T-helper 17 cell (primary cell): ENCODE measurements around the gene EMILIN1. TPM values are rescaled to one million over a fixed set of nuclear protein-coding genes. Genes with fewer than 3 reads are reported as not detected.

Source experiments
- ATAC-seq: fragments of 150-1000 bp; cut with Tn5 transposase; 2 replicates; pipeline ENCODE4 v1.10.0; 2021; ENCODE audit warnings: mild to moderate bottlenecking, moderate library complexity
- DNase-seq, 3 donors: peaks; one replicate each; pipeline versions ENCODE4 v3.0.0 to v3.0.0-alpha.2; 2020 to 2021
- H3K9me3 ChIP-seq: one replicate; pipeline ENCODE4 v1.7.0; 2013; ENCODE audit warnings: low read length, mild to moderate bottlenecking; ENCODE audit not compliant: control insufficient read depth, poor library complexity, severe bottlenecking
- H3K27ac Mint-ChIP-seq: one replicate; pipeline ENCODE4 v1.8.0; 2022; ENCODE audit warnings: mild to moderate bottlenecking, moderate library complexity, mixed read lengths
- H3K27me3 Mint-ChIP-seq: one replicate; pipeline ENCODE4 v1.8.0; 2022; ENCODE audit warnings: mixed read lengths
- H3K36me3 Mint-ChIP-seq: one replicate; pipeline ENCODE4 v1.8.0; 2022; ENCODE audit warnings: low read depth, mixed read lengths
- H3K4me1 Mint-ChIP-seq: one replicate; pipeline ENCODE4 v1.8.0; 2022; ENCODE audit warnings: mild to moderate bottlenecking, mixed read lengths
- H3K4me3 Mint-ChIP-seq: one replicate; pipeline ENCODE4 v1.8.0; 2022; ENCODE audit warnings: mild to moderate bottlenecking, moderate library complexity, mixed read lengths
- total RNA-seq, 4 donors: library from RNA in 2 of 4; stranded (reverse) in 2 of 4; gene quantifications; one replicate each; pipeline ENCODE4 v1.2.3 and lab custom pipeline; 2022 to 2026

The EMILIN1 gene
- total RNA-seq, 2 donors from 2014 or later: 0.32 to 1.7 TPM

- DNase-seq (no peak), ATAC-seq (no peak)
- H3K4me1 Mint-ChIP-seq: peaks cover 12% of the 10 kb centered on the region
- H3K36me3 Mint-ChIP-seq: no peaks in the 10 kb centered on the region
- no peaks in the 10 kb centered on the region for H3K9me3 ChIP-seq
- H3K4me3 Mint-ChIP-seq: no peak overlapping the region
- no peak overlapping the region for H3K27ac Mint-ChIP-seq
- peaks cover 25% of the 10 kb centered on the region for H3K27me3 Mint-ChIP-seq
Observed at GRCh38 chr2:27121906-27122305, 43.5 kb downstream of the EMILIN1 start.

GRCh38 chr2:27122791-27123190, 44.4 kb downstream of the EMILIN1 start:
- H3K4me3 Mint-ChIP-seq: peak overlapping the region; percentile 91
- H3K27ac Mint-ChIP-seq: peak overlapping the region; percentile 86
- H3K4me1 Mint-ChIP-seq: peaks cover 12% of the 10 kb centered on the region
- DNase-seq: no peak
- no peaks in the 10 kb centered on the region for H3K36me3 Mint-ChIP-seq
- peaks cover 20% of the 10 kb centered on the region for H3K27me3 Mint-ChIP-seq
- ATAC-seq: no peak
- H3K9me3 ChIP-seq: no peaks in the 10 kb centered on the region

- ATAC-seq (peak; percentile 85), DNase-seq (peak; percentile 34 to 75 (median 72))
- peaks cover 12% of the 10 kb centered on the region for H3K4me1 Mint-ChIP-seq
- peaks cover 13% of the 10 kb centered on the region for H3K27me3 Mint-ChIP-seq
- H3K36me3 Mint-ChIP-seq: no peaks in the 10 kb centered on the region
- peak within 1 kb of the TSS; percentile 91 for H3K4me3 Mint-ChIP-seq
- H3K27ac Mint-ChIP-seq: peak within 1 kb of the TSS; percentile 86
- no peaks in the 10 kb centered on the region for H3K9me3 ChIP-seq
Observed at GRCh38 chr2:27123302-27124150, 45.1 kb downstream of the EMILIN1 start, which contains the start of gene ABHD1. TSS of gene ABHD1 (plus strand) at chr2:27123815. CDS start at chr2:27123949, 134 bp downstream.

- no peak overlapping the region for H3K27ac Mint-ChIP-seq
- H3K4me1 Mint-ChIP-seq: peaks cover 7% of the 10 kb centered on the region
- no peak overlapping the region for H3K4me3 Mint-ChIP-seq
Observed at GRCh38 chr2:27125104-27125503, 46.7 kb downstream of the EMILIN1 start.

GRCh38 chr2:27126252-27126710, 47.9 kb downstream of the EMILIN1 start:
- no peaks in the 10 kb centered on the region for H3K9me3 ChIP-seq
- ATAC-seq: no peak
- H3K4me1 Mint-ChIP-seq: peaks cover 7% of the 10 kb centered on the region
- no peak overlapping the region for H3K4me3 Mint-ChIP-seq
- no peaks in the 10 kb centered on the region for H3K36me3 Mint-ChIP-seq
- no peak overlapping the region for H3K27ac Mint-ChIP-seq
- DNase-seq: no peak
- peaks cover 6% of the 10 kb centered on the region for H3K27me3 Mint-ChIP-seq

More at GRCh38 chr2:27125104-27125503, 46.7 kb downstream of the EMILIN1 start:
- no peak for ATAC-seq
- no peaks in the 10 kb centered on the region for H3K9me3 ChIP-seq
- peaks cover 9% of the 10 kb centered on the region for H3K27me3 Mint-ChIP-seq
- DNase-seq: no peak
- no peaks in the 10 kb centered on the region for H3K36me3 Mint-ChIP-seq

- H3K4me3 Mint-ChIP-seq: no peak overlapping the region
- no peaks in the 10 kb centered on the region for H3K9me3 ChIP-seq
- ATAC-seq (no peak), DNase-seq (no peak)
- no peaks in the 10 kb centered on the region for H3K36me3 Mint-ChIP-seq
- H3K27ac Mint-ChIP-seq: no peak overlapping the region
- peaks cover 13% of the 10 kb centered on the region for H3K4me1 Mint-ChIP-seq
- H3K27me3 Mint-ChIP-seq: no peaks in the 10 kb centered on the region
Observed at GRCh38 chr2:27127883-27128667, 49.7 kb downstream of the EMILIN1 start.

- Mint-ChIP-seq H3K27me3 (no peaks in the 10 kb centered on the region), H3K4me1 (peaks cover 16% of the 10 kb centered on the region), H3K36me3 (no peaks in the 10 kb centered on the region), H3K27ac (no peak overlapping the region), H3K4me3 (no peak overlapping the region)
- DNase-seq (no peak), ATAC-seq (no peak)
- no peaks in the 10 kb centered on the region for H3K9me3 ChIP-seq
Observed at GRCh38 chr2:27128668-27129571, 50.5 kb downstream of the EMILIN1 start.

GRCh38 chr2:27130396-27130795, 52.0 kb downstream of the EMILIN1 start:
- H3K27ac Mint-ChIP-seq: peak overlapping the region; percentile 63
- no peaks in the 10 kb centered on the region for H3K27me3 Mint-ChIP-seq
- H3K9me3 ChIP-seq: no peaks in the 10 kb centered on the region
- H3K4me1 Mint-ChIP-seq: peaks cover 16% of the 10 kb centered on the region
- ATAC-seq (no peak), DNase-seq (no peak)
- peaks cover 2% of the 10 kb centered on the region for H3K36me3 Mint-ChIP-seq
- no peak overlapping the region for H3K4me3 Mint-ChIP-seq

GRCh38 chr2:27131429-27131828, 53.0 kb downstream of the EMILIN1 start:
- Mint-ChIP-seq H3K36me3 (peaks cover 2% of the 10 kb centered on the region), H3K4me1 (peaks cover 16% of the 10 kb centered on the region), H3K27me3 (no peaks in the 10 kb centered on the region), H3K4me3 (no peak overlapping the region), H3K27ac (no peak overlapping the region)
- H3K9me3 ChIP-seq: no peaks in the 10 kb centered on the region
- ATAC-seq: no peak
- DNase-seq: no peak

GRCh38 chr2:27133195-27133875, 54.9 kb downstream of the EMILIN1 start:
- Mint-ChIP-seq H3K4me3 (peak overlapping the region; percentile 96), H3K36me3 (peaks cover 2% of the 10 kb centered on the region), H3K27ac (peak overlapping the region; percentile 92), H3K27me3 (no peaks in the 10 kb centered on the region), H3K4me1 (peaks cover 16% of the 10 kb centered on the region)
- no peak for ATAC-seq
- no peaks in the 10 kb centered on the region for H3K9me3 ChIP-seq
- no peak for DNase-seq

- H3K27ac Mint-ChIP-seq: peak within 1 kb of the TSS; percentile 92
- peak; percentile 99 for ATAC-seq
- H3K36me3 Mint-ChIP-seq: peaks cover 2% of the 10 kb centered on the region
- DNase-seq: peak; percentile 97 to 99 (median 99)
- no peaks in the 10 kb centered on the region for H3K27me3 Mint-ChIP-seq
- H3K4me3 Mint-ChIP-seq: peak within 1 kb of the TSS; percentile 96
- H3K9me3 ChIP-seq: no peaks in the 10 kb centered on the region
- peaks cover 16% of the 10 kb centered on the region for H3K4me1 Mint-ChIP-seq
Observed at GRCh38 chr2:27133905-27134780, 55.7 kb downstream of the EMILIN1 start, which contains the start of gene PREB. TSS of gene PREB (minus strand) at chr2:27134636. CDS start at chr2:27134421, 215 bp downstream.
